WTC11 (cell line): Measurements from ENCODE around the gene LRRC34. TPM values are rescaled to one million over a fixed set of nuclear protein-coding genes. Genes with fewer than 3 reads are reported as not detected.

Experiments
- ATAC-seq: fragments of 200-7000 bp; cut with Tn5 transposase; 2 replicates; pipeline ENCODE4 v1.10.0; 2021; ENCODE audit warnings: mild to moderate bottlenecking, moderate library complexity
- CTCF ChIA-PET: fragments of 300-600 bp; sonication (Branson Sonifier 250); formaldehyde crosslinking; loops from one replicate; lab custom pipeline; 2021; ENCODE audit warnings: antibody characterized with exemption; lab: Charles Lee
- POLR2A ChIA-PET: fragments of 350-600 bp; sonication (Branson Sonifier 250); formaldehyde crosslinking; loops from one replicate; lab custom pipeline; 2021; ENCODE audit warnings: antibody characterized with exemption; lab: Charles Lee
- DNase-seq: peaks from one replicate; pipeline ENCODE4 v3.0.0; 2021; ENCODE audit warnings: low spot score
- H3K27ac Mint-ChIP-seq: 2 replicates; pipeline ENCODE4 v1.8.0; 2021; ENCODE audit warnings: mixed read lengths
- H3K27me3 Mint-ChIP-seq: 2 replicates; pipeline ENCODE4 v1.8.0; 2021; ENCODE audit warnings: low read depth, mild to moderate bottlenecking, moderate library complexity, mixed read lengths
- H3K36me3 Mint-ChIP-seq: 2 replicates; pipeline ENCODE4 v1.8.0; 2021; ENCODE audit warnings: mixed read lengths
- H3K4me1 Mint-ChIP-seq: 2 replicates; pipeline ENCODE4 v1.8.0; 2022; ENCODE audit warnings: mixed read lengths
- H3K4me3 Mint-ChIP-seq: 2 replicates; pipeline ENCODE4 v1.8.0; 2021; ENCODE audit warnings: mild to moderate bottlenecking, moderate library complexity, mixed read lengths
- H3K9me3 Mint-ChIP-seq: 2 replicates; pipeline ENCODE4 v1.8.0; 2021; ENCODE audit warnings: mixed read lengths
- E2F5 ChIP-seq: sonication (generic); formaldehyde crosslinking; IDR thresholded peaks from 2 replicates; pipeline ENCODE4 v1.8.1; 2022; ENCODE audit warnings: mild to moderate bottlenecking, moderate library complexity, missing genetic modification reagents
- ELF4 ChIP-seq: sonication (generic); formaldehyde crosslinking; IDR thresholded peaks from 2 replicates; pipeline ENCODE4 v1.8.1; 2022; ENCODE audit warnings: low read depth, mild to moderate bottlenecking, moderate library complexity, missing genetic modification reagents
- EMX1 ChIP-seq: fragments of 250-450 bp; sonication (Bioruptor Pico); IDR thresholded peaks from 2 replicates; pipeline ENCODE4 v1.8.0; 2021; ENCODE audit warnings: mild to moderate bottlenecking
- ETV6 ChIP-seq: sonication (generic); formaldehyde crosslinking; IDR thresholded peaks from 2 replicates; pipeline ENCODE4 v1.8.1; 2022; ENCODE audit warnings: mild to moderate bottlenecking, missing genetic modification reagents
- FOXJ3 ChIP-seq: sonication (generic); formaldehyde crosslinking; IDR thresholded peaks from 2 replicates; pipeline ENCODE4 v1.9.0; 2021; ENCODE audit warnings: missing genetic modification reagents, mild to moderate bottlenecking, borderline replicate concordance
- GTF2I ChIP-seq: fragments of 250-450 bp; sonication (Bioruptor Pico); conservative IDR thresholded peaks from 2 replicates; pipeline ENCODE4 v1.4.0; 2021; ENCODE audit warnings: mild to moderate bottlenecking
- HMGA2 ChIP-seq: fragments of 250-450 bp; sonication (Bioruptor Pico); IDR thresholded peaks from 2 replicates; pipeline ENCODE4 v1.4.0; 2021; ENCODE audit warnings: mild to moderate bottlenecking, moderate library complexity
- KAT7 ChIP-seq: sonication (generic); formaldehyde crosslinking; IDR thresholded peaks from 2 replicates; pipeline ENCODE4 v1.8.1; 2023; ENCODE audit warnings: missing genetic modification reagents, mild to moderate bottlenecking, borderline replicate concordance
- NFYB ChIP-seq: sonication (generic); formaldehyde crosslinking; conservative IDR thresholded peaks from 2 replicates; pipeline ENCODE4 v1.8.0; 2022; ENCODE audit warnings: low read depth, missing genetic modification reagents
- NR2C2 ChIP-seq: sonication (generic); formaldehyde crosslinking; IDR thresholded peaks from 2 replicates; pipeline ENCODE4 v1.8.0; 2022; ENCODE audit warnings: mild to moderate bottlenecking, missing genetic modification reagents
- SOX15 ChIP-seq: fragments of 250-450 bp; sonication (Bioruptor Pico); IDR thresholded peaks from 2 replicates; pipeline ENCODE4 v1.9.0; 2021; ENCODE audit warnings: mild to moderate bottlenecking
- TEAD1 ChIP-seq: sonication (generic); formaldehyde crosslinking; IDR thresholded peaks from 2 replicates; pipeline ENCODE4 v1.8.0; 2022; ENCODE audit warnings: mild to moderate bottlenecking, missing genetic modification reagents
- TEAD4 ChIP-seq: sonication (generic); formaldehyde crosslinking; IDR thresholded peaks from 2 replicates; pipeline ENCODE4 v1.8.0; 2022; ENCODE audit warnings: mild to moderate bottlenecking, missing genetic modification reagents
- ZNF219 ChIP-seq: sonication (generic); formaldehyde crosslinking; IDR thresholded peaks from 2 replicates; pipeline ENCODE4 v1.8.0; 2023; ENCODE audit warnings: missing genetic modification reagents, mild to moderate bottlenecking, borderline replicate concordance
- ZNF317 ChIP-seq: sonication (generic); formaldehyde crosslinking; IDR thresholded peaks from 2 replicates; pipeline ENCODE4 v1.8.1; 2023; ENCODE audit warnings: low read depth, mild to moderate bottlenecking, moderate library complexity, missing genetic modification reagents, borderline replicate concordance
- total RNA-seq: library from RNA; stranded (reverse); gene quantifications from 3 replicates; pipeline ENCODE4 v1.2.3, GENCODE V29; 2021
- TF ChIP-seq, protein P1 (sequence below): sonication (generic); formaldehyde crosslinking; IDR thresholded peaks from 2 replicates; pipeline ENCODE4 v1.8.0; 2022; ENCODE audit warnings: missing genetic modification reagents
- TF ChIP-seq, protein P2 (sequence below): sonication (generic); formaldehyde crosslinking; IDR thresholded peaks from 2 replicates; pipeline ENCODE4 v1.8.0; 2022; ENCODE audit warnings: mild to moderate bottlenecking, missing genetic modification reagents
- TF ChIP-seq, protein P3 (sequence below): sonication (generic); formaldehyde crosslinking; IDR thresholded peaks from 2 replicates; pipeline ENCODE4 v1.8.1; 2023; ENCODE audit warnings: mild to moderate bottlenecking, moderate library complexity, missing genetic modification reagents
- TF ChIP-seq, protein P4 (sequence below): sonication (generic); formaldehyde crosslinking; IDR thresholded peaks from 2 replicates; pipeline ENCODE4 v1.8.1; 2023; ENCODE audit warnings: mild to moderate bottlenecking, missing genetic modification reagents, moderate library complexity

Gene LRRC34
- total RNA-seq, 1 experiment from 2014 or later = 8.3 TPM

- ChIA-PET CTCF (no interaction called here), POLR2A (no interaction called here)
- Mint-ChIP-seq H3K4me3 (no peak overlapping the region), H3K27me3 (no peaks in the 10 kb centered on the region), H3K27ac (no peak overlapping the region), H3K9me3 (no peaks in the 10 kb centered on the region), H3K4me1 (0 out of 2 replicates have a peak, but pooled peaks cover 5% of the 10 kb centered on the region), H3K36me3 (no peaks in the 10 kb centered on the region)
- no peak for DNase-seq
- ATAC-seq = no peak
- no peak for TF ChIP-seq HMGA2 (CRISPR knock-in tag)
Observed at GRCh38 chr3:169838511-169839030, 25.9 kb upstream of the LRRC34 start.

DNA sequence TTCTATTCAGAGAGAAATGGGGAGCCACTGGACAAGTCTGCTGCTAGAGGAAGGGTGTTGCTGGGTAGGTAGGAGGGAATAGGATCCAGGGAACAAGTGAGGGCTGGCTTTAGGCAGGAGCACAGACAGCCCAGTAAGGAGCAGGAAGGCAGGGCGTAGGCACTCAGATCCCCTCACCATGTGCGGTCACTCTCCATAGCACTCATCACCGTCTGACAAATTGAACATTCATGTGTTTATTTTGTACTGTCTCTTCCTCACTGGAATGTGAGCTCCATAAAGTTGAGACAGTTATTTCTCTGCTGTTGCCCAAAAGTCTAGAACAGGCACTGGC is 24.2 kb upstream of the LRRC34 start:
- DNase-seq = no peak
- TF ChIP-seq KAT7 (no peak), E2F5 (CRISPR knock-in tag) (no peak), FOXJ3 (CRISPR knock-in tag) (no peak), ZNF317 (no peak), NR2C2 (CRISPR knock-in tag) (no peak), TEAD1 (CRISPR knock-in tag) (no peak), SOX15 (CRISPR knock-in tag) (no peak), ETV6 (CRISPR knock-in tag) (no peak), GTF2I (CRISPR knock-in tag) (no peak), ELF4 (CRISPR knock-in tag) (no peak), TEAD4 (no peak), NFYB (CRISPR knock-in tag) (no peak), EMX1 (CRISPR knock-in tag) (no peak), ZNF219 (CRISPR knock-in tag) (no peak)
- TF ChIP-seq, protein P1, sequence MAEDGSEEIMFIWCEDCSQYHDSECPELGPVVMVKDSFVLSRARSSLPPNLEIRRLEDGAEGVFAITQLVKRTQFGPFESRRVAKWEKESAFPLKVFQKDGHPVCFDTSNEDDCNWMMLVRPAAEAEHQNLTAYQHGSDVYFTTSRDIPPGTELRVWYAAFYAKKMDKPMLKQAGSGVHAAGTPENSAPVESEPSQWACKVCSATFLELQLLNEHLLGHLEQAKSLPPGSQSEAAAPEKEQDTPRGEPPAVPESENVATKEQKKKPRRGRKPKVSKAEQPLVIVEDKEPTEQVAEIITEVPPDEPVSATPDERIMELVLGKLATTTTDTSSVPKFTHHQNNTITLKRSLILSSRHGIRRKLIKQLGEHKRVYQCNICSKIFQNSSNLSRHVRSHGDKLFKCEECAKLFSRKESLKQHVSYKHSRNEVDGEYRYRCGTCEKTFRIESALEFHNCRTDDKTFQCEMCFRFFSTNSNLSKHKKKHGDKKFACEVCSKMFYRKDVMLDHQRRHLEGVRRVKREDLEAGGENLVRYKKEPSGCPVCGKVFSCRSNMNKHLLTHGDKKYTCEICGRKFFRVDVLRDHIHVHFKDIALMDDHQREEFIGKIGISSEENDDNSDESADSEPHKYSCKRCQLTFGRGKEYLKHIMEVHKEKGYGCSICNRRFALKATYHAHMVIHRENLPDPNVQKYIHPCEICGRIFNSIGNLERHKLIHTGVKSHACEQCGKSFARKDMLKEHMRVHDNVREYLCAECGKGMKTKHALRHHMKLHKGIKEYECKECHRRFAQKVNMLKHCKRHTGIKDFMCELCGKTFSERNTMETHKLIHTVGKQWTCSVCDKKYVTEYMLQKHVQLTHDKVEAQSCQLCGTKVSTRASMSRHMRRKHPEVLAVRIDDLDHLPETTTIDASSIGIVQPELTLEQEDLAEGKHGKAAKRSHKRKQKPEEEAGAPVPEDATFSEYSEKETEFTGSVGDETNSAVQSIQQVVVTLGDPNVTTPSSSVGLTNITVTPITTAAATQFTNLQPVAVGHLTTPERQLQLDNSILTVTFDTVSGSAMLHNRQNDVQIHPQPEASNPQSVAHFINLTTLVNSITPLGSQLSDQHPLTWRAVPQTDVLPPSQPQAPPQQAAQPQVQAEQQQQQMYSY (CRISPR knock-in tag) = no peak
- TF ChIP-seq, protein P2, sequence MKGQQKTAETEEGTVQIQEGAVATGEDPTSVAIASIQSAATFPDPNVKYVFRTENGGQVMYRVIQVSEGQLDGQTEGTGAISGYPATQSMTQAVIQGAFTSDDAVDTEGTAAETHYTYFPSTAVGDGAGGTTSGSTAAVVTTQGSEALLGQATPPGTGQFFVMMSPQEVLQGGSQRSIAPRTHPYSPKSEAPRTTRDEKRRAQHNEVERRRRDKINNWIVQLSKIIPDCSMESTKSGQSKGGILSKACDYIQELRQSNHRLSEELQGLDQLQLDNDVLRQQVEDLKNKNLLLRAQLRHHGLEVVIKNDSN (CRISPR knock-in tag) = no peak
- TF ChIP-seq, protein P3, sequence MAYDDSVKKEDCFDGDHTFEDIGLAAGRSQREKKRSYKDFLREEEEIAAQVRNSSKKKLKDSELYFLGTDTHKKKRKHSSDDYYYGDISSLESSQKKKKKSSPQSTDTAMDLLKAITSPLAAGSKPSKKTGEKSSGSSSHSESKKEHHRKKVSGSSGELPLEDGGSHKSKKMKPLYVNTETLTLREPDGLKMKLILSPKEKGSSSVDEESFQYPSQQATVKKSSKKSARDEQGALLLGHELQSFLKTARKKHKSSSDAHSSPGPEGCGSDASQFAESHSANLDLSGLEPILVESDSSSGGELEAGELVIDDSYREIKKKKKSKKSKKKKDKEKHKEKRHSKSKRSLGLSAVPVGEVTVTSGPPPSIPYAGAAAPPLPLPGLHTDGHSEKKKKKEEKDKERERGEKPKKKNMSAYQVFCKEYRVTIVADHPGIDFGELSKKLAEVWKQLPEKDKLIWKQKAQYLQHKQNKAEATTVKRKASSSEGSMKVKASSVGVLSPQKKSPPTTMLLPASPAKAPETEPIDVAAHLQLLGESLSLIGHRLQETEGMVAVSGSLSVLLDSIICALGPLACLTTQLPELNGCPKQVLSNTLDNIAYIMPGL = no peak
- TF ChIP-seq, protein P4, sequence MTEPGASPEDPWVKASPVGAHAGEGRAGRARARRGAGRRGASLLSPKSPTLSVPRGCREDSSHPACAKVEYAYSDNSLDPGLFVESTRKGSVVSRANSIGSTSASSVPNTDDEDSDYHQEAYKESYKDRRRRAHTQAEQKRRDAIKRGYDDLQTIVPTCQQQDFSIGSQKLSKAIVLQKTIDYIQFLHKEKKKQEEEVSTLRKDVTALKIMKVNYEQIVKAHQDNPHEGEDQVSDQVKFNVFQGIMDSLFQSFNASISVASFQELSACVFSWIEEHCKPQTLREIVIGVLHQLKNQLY = no peak
- H3K9me3 Mint-ChIP-seq = no peaks in the 10 kb centered on the region
- POLR2A ChIA-PET = no interaction called here
- no peak overlapping the region for H3K27ac Mint-ChIP-seq
- no peak overlapping the region for H3K4me3 Mint-ChIP-seq
- CTCF ChIA-PET = no interaction called here
- no peaks in the 10 kb centered on the region for H3K27me3 Mint-ChIP-seq
- ATAC-seq = peak; percentile 71
- H3K4me1 Mint-ChIP-seq = 0 out of 2 replicates have a peak, but pooled peaks cover 5% of the 10 kb centered on the region
- H3K36me3 Mint-ChIP-seq = no peaks in the 10 kb centered on the region
